Endodermal cell (in vitro differentiated cells): ENCODE data around the gene TMSB15B. TPM values are rescaled to one million over a fixed set of nuclear protein-coding genes. Genes with fewer than 3 reads are reported as not detected.
"Not testable (repeated sequence)": the region's sequence is repeated elsewhere in the genome, so short reads cannot be mapped to it uniquely, and the experiment has no call there.

Experiments used
- DNase-seq: peaks from one replicate; pipeline ENCODE4 v3.0.0-alpha.2; 2017
- H3K27ac ChIP-seq: 2 replicates; pipeline ENCODE4 v1.5.1; 2013; ENCODE audit warnings: mild to moderate bottlenecking, low read depth, low read length, moderate library complexity
- H3K27me3 ChIP-seq: 2 replicates; pipeline ENCODE4 v1.6.1; 2013; ENCODE audit warnings: mild to moderate bottlenecking, low read length, moderate library complexity; ENCODE audit not compliant: insufficient read depth, control insufficient read depth, poor library complexity, severe bottlenecking
- H3K36me3 ChIP-seq: 2 replicates; pipeline ENCODE4 v1.7.0; 2013; ENCODE audit warnings: mild to moderate bottlenecking, low read length, moderate library complexity; ENCODE audit not compliant: control insufficient read depth, insufficient read depth
- H3K4me1 ChIP-seq: one replicate; pipeline ENCODE4 v1.7.0; 2013; ENCODE audit warnings: low read length; ENCODE audit not compliant: control insufficient read depth, insufficient read depth
- H3K4me3 ChIP-seq: 2 replicates; pipeline ENCODE4 v1.5.1; 2013; ENCODE audit warnings: mild to moderate bottlenecking, low read length, moderate library complexity
- H3K9ac ChIP-seq: 2 replicates; pipeline ENCODE4 v1.6.1; 2013; ENCODE audit warnings: mild to moderate bottlenecking, low read length, moderate library complexity; ENCODE audit not compliant: poor library complexity, severe bottlenecking; ENCODE audit errors: extremely low read depth
- H3K9me3 ChIP-seq: 2 replicates; pipeline ENCODE4 v1.6.1; 2013; ENCODE audit warnings: mild to moderate bottlenecking, low read length, moderate library complexity; ENCODE audit not compliant: control insufficient read depth
- H3K27ac Mint-ChIP-seq: 2 replicates; pipeline ENCODE4 v1.8.0; 2020; ENCODE audit warnings: mixed read lengths
- H3K27me3 Mint-ChIP-seq: 2 replicates; pipeline ENCODE4 v1.8.0; 2021; ENCODE audit warnings: mild to moderate bottlenecking, mixed read lengths; ENCODE audit not compliant: insufficient read depth
- H3K36me3 Mint-ChIP-seq: 2 replicates; pipeline ENCODE4 v1.8.0; 2020; ENCODE audit warnings: low read depth, mixed read lengths
- H3K4me1 Mint-ChIP-seq: 2 replicates; pipeline ENCODE4 v1.8.0; 2020; ENCODE audit warnings: mixed read lengths
- H3K4me3 Mint-ChIP-seq: 2 replicates; pipeline ENCODE4 v1.8.0; 2020; ENCODE audit warnings: mild to moderate bottlenecking, moderate library complexity, mixed read lengths
- H3K9me3 Mint-ChIP-seq: 2 replicates; pipeline ENCODE4 v1.8.0; 2020; ENCODE audit warnings: mild to moderate bottlenecking, mixed read lengths
- WGBS, 2 experiments: methylation state at CpG; one replicate each; pipeline versions ENCODE4 v1.1.5 to v1.1.7; 2013; ENCODE audit warnings: missing lambda C conversion rate in 2 of 2, mixed read lengths in 1 of 2; ENCODE audit not compliant: insufficient coverage in 1 of 2, insufficient read length in 1 of 2; 5-methylcytosine and 5-hydroxymethylcytosine counted together
- total RNA-seq, 2 donors: library from RNA; stranded (reverse); fragmentation: NEBNext Ultra II Directional in 1 of 2; extraction: Animal tissue kit (Norgen Biotek cat#: 25700) in 1 of 2; gene quantifications; 2 replicates in 1 of 2; 3 replicates in 1 of 2; pipeline ENCODE4 v1.2.1, GENCODE V29; 2021
- TF ChIP-seq, protein P1 (sequence below): fragments of 200-600 bp; sonication (generic); conservative IDR thresholded peaks from 2 replicates; pipeline ENCODE4 v1.5.0; 2021; ENCODE audit warnings: antibody characterized with exemption, mild to moderate bottlenecking

TMSB15B gene
- total RNA-seq, 2 donors from 2014 or later, result 19.3 to 21.0 TPM

DNA sequence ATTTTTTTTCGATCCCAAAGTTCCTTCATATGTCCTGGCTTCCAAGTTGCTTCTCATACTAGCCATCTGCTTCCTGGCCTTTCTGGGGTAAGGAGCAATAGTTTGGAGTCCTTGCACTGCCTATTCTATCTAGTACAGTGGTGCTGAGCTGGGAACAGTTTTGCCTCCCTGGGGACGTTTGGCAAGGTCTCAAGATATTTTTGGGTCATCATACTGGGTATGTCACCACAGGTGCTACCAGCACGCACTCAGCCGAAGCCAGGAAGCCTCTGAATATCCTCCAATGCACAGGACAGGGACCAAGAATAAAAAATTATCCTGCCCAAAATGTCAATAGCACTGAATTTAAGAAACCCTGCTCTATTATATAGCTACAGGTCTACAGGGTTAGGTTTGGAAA lies 35.4 kb upstream of the TMSB15B start:
- H3K4me1 Mint-ChIP-seq, result no peaks in the 10 kb centered on the region
- H3K36me3 Mint-ChIP-seq, result no peaks in the 10 kb centered on the region
- H3K4me1 ChIP-seq, result no peaks in the 10 kb centered on the region
- H3K27ac Mint-ChIP-seq, result no peak overlapping the region
- TF ChIP-seq, protein P1, sequence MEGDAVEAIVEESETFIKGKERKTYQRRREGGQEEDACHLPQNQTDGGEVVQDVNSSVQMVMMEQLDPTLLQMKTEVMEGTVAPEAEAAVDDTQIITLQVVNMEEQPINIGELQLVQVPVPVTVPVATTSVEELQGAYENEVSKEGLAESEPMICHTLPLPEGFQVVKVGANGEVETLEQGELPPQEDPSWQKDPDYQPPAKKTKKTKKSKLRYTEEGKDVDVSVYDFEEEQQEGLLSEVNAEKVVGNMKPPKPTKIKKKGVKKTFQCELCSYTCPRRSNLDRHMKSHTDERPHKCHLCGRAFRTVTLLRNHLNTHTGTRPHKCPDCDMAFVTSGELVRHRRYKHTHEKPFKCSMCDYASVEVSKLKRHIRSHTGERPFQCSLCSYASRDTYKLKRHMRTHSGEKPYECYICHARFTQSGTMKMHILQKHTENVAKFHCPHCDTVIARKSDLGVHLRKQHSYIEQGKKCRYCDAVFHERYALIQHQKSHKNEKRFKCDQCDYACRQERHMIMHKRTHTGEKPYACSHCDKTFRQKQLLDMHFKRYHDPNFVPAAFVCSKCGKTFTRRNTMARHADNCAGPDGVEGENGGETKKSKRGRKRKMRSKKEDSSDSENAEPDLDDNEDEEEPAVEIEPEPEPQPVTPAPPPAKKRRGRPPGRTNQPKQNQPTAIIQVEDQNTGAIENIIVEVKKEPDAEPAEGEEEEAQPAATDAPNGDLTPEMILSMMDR, result no peak
- no peaks in the 10 kb centered on the region for H3K36me3 ChIP-seq
- H3K27me3 Mint-ChIP-seq, result peaks cover 1% of the 10 kb centered on the region
- H3K4me3 Mint-ChIP-seq, result no peak overlapping the region
- no peak overlapping the region for H3K4me3 ChIP-seq
- WGBS, 2 experiments, result 87% methylated on average over 4 of the region's 4 CpGs; no CpG with 5 or more reads in 1 of the 2 experiments
- DNase-seq, result no peak
- H3K27ac ChIP-seq, result no peak overlapping the region
- H3K27me3 ChIP-seq, result no peaks in the 10 kb centered on the region
- H3K9ac ChIP-seq, result no peak overlapping the region
- peaks cover 30% of the 10 kb centered on the region for H3K9me3 Mint-ChIP-seq
- H3K9me3 ChIP-seq, result no peaks in the 10 kb centered on the region

DNA sequence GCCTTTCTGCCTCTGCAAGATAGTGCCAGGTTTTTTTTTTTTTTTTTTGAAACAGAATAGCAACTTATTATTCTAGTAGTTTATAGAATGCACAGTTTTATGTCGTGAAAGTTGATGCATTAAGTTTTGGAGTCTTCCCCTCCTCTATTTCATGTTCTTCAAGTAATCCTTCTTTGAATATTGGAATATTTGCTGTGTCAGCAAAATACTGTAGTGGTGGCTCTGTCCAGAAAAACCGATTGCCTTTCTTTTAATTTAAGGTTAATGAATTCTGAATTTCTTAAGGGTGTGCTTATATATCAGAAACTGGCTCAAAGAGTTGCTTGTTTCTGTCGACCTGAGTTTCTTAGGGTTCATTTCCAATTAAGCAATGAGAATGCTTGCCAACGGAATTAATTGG lies 34.8 kb upstream of the TMSB15B start:
- TF ChIP-seq, protein P1, result no peak
- Histone ChIP-seq H3K4me3 (no peak overlapping the region), H3K27me3 (no peaks in the 10 kb centered on the region), H3K27ac (no peak overlapping the region), H3K9ac (no peak overlapping the region), H3K9me3 (no peaks in the 10 kb centered on the region), H3K36me3 (no peaks in the 10 kb centered on the region), H3K4me1 (no peaks in the 10 kb centered on the region)
- WGBS, 2 experiments, result 87 to 100% methylated on average over 1 to 4 of the region's 4 CpGs
- Mint-ChIP-seq H3K36me3 (no peaks in the 10 kb centered on the region), H3K9me3 (peaks cover 30% of the 10 kb centered on the region), H3K27me3 (peaks cover 1% of the 10 kb centered on the region), H3K4me1 (no peaks in the 10 kb centered on the region), H3K27ac (no peak overlapping the region), H3K4me3 (no peak overlapping the region)
- no peak for DNase-seq

DNA sequence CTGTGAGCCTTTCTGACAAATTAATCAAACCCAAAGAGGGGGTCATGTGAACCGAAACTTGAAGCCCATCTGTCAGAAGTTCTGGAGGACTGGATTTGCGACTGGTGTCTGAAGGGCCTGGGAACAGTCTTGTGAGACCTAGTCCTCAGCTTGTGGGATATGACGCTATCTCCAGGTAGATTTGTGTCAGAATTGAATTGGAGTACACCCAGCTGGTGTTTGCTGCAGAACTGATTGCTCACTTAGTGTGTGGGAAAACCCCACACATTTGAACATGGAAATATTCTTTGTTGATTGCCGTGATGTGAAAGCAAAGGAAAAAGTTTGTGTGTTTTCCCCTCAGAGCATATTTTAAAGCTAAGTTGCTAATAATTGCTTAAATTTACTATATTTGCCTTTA lies 30.3 kb upstream of the TMSB15B start:
- no peak for DNase-seq
- no peaks in the 10 kb centered on the region for H3K4me1 ChIP-seq
- WGBS, 2 experiments, result 92 to 100% methylated on average over 1 to 3 of the region's 4 CpGs
- Mint-ChIP-seq H3K36me3 (no peaks in the 10 kb centered on the region), H3K4me1 (no peaks in the 10 kb centered on the region), H3K27me3 (peaks cover 5% of the 10 kb centered on the region), H3K27ac (no peak overlapping the region), H3K9me3 (peaks cover 22% of the 10 kb centered on the region), H3K4me3 (no peak overlapping the region)
- H3K27ac ChIP-seq, result no peak overlapping the region
- H3K27me3 ChIP-seq, result no peaks in the 10 kb centered on the region
- no peaks in the 10 kb centered on the region for H3K36me3 ChIP-seq
- H3K9ac ChIP-seq, result no peak overlapping the region
- no peaks in the 10 kb centered on the region for H3K9me3 ChIP-seq
- no peak overlapping the region for H3K4me3 ChIP-seq
- TF ChIP-seq, protein P1, result no peak

DNA sequence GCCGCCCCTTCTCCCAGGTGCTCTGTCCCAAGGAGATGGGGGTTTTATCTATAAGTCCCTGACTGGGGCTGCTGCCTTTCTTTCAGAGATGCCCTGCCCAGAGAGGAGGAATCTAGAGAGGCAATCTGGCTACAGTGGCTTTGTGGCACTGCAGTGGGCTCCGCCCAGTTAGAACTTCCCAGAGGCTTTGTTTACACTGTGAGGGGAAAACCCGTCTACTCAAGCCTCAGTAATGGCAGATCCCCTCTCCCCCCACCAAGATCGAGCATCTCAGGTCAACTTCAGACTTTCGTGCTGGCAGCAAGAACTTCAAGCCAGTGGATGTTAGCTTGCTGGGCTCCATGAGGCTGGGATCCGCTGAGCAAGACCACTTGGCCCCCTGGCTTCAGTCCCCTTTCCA lies 22.2 kb upstream of the TMSB15B start:
- H3K27me3 ChIP-seq, H3K4me3 Mint-ChIP-seq, DNase-seq, H3K36me3 Mint-ChIP-seq, H3K4me1 Mint-ChIP-seq, H3K27ac ChIP-seq, H3K9me3 ChIP-seq, H3K27ac Mint-ChIP-seq, H3K4me3 ChIP-seq, H3K9ac ChIP-seq, H3K9me3 Mint-ChIP-seq, H3K36me3 ChIP-seq, H3K4me1 ChIP-seq: not testable (repeated sequence)
- 98% methylated on average over 6 of the region's 6 CpGs; no CpG with 5 or more reads in 1 of the 2 experiments for WGBS, 2 experiments
- peaks cover 17% of the 10 kb centered on the region for H3K27me3 Mint-ChIP-seq
